T-cell (primary cell): ENCODE results near the gene HLA-DMB. TPM values are rescaled to one million over a fixed set of nuclear protein-coding genes. Genes with fewer than 3 reads are reported as not detected.
A peak's percentile ranks its signal among the peaks of the same experiment; 100 is the strongest.

ENCODE experiments used
- ATAC-seq, 4 experiments: fragments of 200-7000 bp in 3 of 4; fragments of 150-1000 bp in 1 of 4; cut with Tn5 transposase; replicated peaks in 1 of 4; 1 replicate in 3 of 4; 2 replicates in 1 of 4; pipeline ENCODE4 v1.10.0; 2021; ENCODE audit warnings: moderate library complexity in 3 of 4, mild to moderate bottlenecking in 2 of 4, moderate number of reproducible peaks in 1 of 4
- CTCF ChIA-PET, 2 donors: fragments of 300-600 bp; sonication (Branson Sonifier 250); formaldehyde crosslinking; loops; one replicate each; lab custom pipeline; 2022; ENCODE audit warnings: antibody characterized with exemption in 2 of 2; lab: Charles Lee
- POLR2A ChIA-PET, 2 donors: fragments of 300-600 bp; sonication (Branson Sonifier 250); formaldehyde crosslinking; loops; one replicate each; lab custom pipeline; 2022; ENCODE audit warnings: antibody characterized with exemption in 2 of 2; lab: Charles Lee
- DNase-seq, 35 experiments: peaks; one replicate each; pipeline versions ENCODE4 v3.0.0 to v3.0.0-alpha.2; 2013 to 2023
- H3K27ac ChIP-seq: one replicate; pipeline ENCODE4 v1.5.1; 2013; ENCODE audit warnings: low read length
- H3K27me3 ChIP-seq, 2 experiments: replicated peaks in 1 of 2; 1 replicate in 1 of 2; 2 replicates in 1 of 2; pipeline versions ENCODE4 v1.6.1 to v1.7.0; 2013; ENCODE audit warnings: low read length in 1 of 2, mixed read lengths in 1 of 2; ENCODE audit not compliant: control insufficient read depth in 2 of 2, insufficient read depth in 2 of 2; ENCODE audit errors: extremely low read depth in 1 of 2
- H3K36me3 ChIP-seq, 2 donors: 1 replicate in 1 of 2; 2 replicates in 1 of 2; pipeline versions ENCODE4 v1.6.1 to v1.7.0; 2013; ENCODE audit warnings: low read length in 1 of 2; ENCODE audit not compliant: control insufficient read depth in 2 of 2, insufficient read depth in 1 of 2; ENCODE audit errors: extremely low read depth in 1 of 2
- H3K4me1 ChIP-seq, 2 experiments: 1 replicate in 1 of 2; 2 replicates in 1 of 2; pipeline versions ENCODE4 v1.6.1 to v1.7.0; 2013; ENCODE audit warnings: low read length in 2 of 2, mixed read lengths in 1 of 2; ENCODE audit not compliant: insufficient read depth in 2 of 2, control insufficient read depth in 1 of 2; ENCODE audit errors: extremely low read depth in 1 of 2
- H3K4me3 ChIP-seq, 2 donors: 1 replicate in 1 of 2; 2 replicates in 1 of 2; pipeline versions ENCODE4 v1.5.1 to v1.7.0; 2013; ENCODE audit warnings: mild to moderate bottlenecking in 2 of 2, low read length in 1 of 2, moderate library complexity in 1 of 2; ENCODE audit not compliant: control insufficient read depth in 1 of 2; ENCODE audit errors: extremely low read depth in 1 of 2
- H3K9me3 ChIP-seq: 2 replicates; pipeline ENCODE4 v1.7.0; 2013
- H3K27ac Mint-ChIP-seq, 2 donors: one replicate each; pipeline ENCODE4 v1.8.0; 2020 to 2021; ENCODE audit warnings: mild to moderate bottlenecking in 2 of 2, mixed read lengths in 2 of 2
- H3K27me3 Mint-ChIP-seq, 2 donors: one replicate each; pipeline ENCODE4 v1.8.0; 2021 to 2022; ENCODE audit warnings: mixed read lengths in 2 of 2
- H3K36me3 Mint-ChIP-seq: one replicate; pipeline ENCODE4 v1.8.0; 2021; ENCODE audit warnings: mixed read lengths
- H3K4me1 Mint-ChIP-seq, 3 donors: one replicate each; pipeline ENCODE4 v1.8.0; 2020 to 2022; ENCODE audit warnings: mixed read lengths in 3 of 3, mild to moderate bottlenecking in 1 of 3
- H3K4me3 Mint-ChIP-seq, 3 donors: one replicate each; pipeline ENCODE4 v1.8.0; 2020 to 2022; ENCODE audit warnings: mild to moderate bottlenecking in 3 of 3, mixed read lengths in 3 of 3, moderate library complexity in 3 of 3
- H3K9me3 Mint-ChIP-seq, 3 donors: one replicate each; pipeline ENCODE4 v1.8.0; 2020 to 2022; ENCODE audit warnings: mixed read lengths in 3 of 3
- WGBS: methylation state at CpG from one replicate; pipeline ENCODE4 v1.1.5; 2013; ENCODE audit warnings: missing lambda C conversion rate; ENCODE audit not compliant: insufficient coverage; 5-methylcytosine and 5-hydroxymethylcytosine counted together
- total RNA-seq, 35 experiments: library from RNA in 6 of 35; stranded (reverse) in 6 of 35; fragments of 120-200 nt in 1 of 35; gene quantifications; one replicate each; pipeline versions ENCODE4 v1.2.1 to v1.2.4 and lab custom pipeline; 2013 to 2026

Gene HLA-DMB
- total RNA-seq, 5 donors from 2014 or later (not counting 1 experiment from before 2014, with no cell fraction given), result 8.8 to 30.6 (median 10.6) TPM

DNA sequence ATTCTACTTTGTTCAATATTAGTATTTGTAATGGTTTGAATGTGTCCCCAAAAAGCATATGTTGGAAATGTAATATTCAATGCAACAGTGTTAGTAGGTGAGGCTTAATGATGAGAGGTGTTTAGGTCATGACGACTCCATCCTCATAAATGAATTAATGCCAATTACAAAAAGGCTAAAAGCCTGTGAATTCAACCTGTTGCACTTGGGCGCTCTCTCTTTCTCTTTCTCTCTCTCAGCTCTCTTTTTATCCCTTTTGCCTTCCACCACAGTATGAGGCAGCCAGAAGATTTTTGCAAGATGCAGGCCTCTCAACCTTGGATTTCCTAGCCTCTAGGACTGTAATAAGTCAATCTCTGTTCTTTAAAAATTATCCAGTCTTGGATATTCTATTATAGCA, 52.3 kb downstream of the HLA-DMB start:
- no peaks in the 10 kb centered on the region for H3K27me3 ChIP-seq
- no peak overlapping the region for H3K4me3 Mint-ChIP-seq
- no peak overlapping the region for H3K27ac Mint-ChIP-seq
- H3K9me3 Mint-ChIP-seq, result no peaks in the 10 kb centered on the region
- no peaks in the 10 kb centered on the region for H3K36me3 Mint-ChIP-seq
- no peak for DNase-seq
- POLR2A ChIA-PET, result interaction anchor here in 1 of 2 donors (0.5 kb wide), 1 partner anchor 55 kb away, joined by 6 read pairs; no protein-coding TSS in a partner anchor
- CTCF ChIA-PET, result interaction anchor here in 1 of 2 donors (0.6 to 0.8 kb wide), 2 partner anchors 11 to 12 kb away, joined by 3 to 5 read pairs; no protein-coding TSS in a partner anchor
- WGBS, result no CpG with 5 or more reads among the region's 2 CpGs
- no peaks in the 10 kb centered on the region for H3K9me3 ChIP-seq
- H3K36me3 ChIP-seq, result no peaks in the 10 kb centered on the region
- ATAC-seq, result no peak
- H3K4me1 Mint-ChIP-seq, result peaks cover 0 to 10% (median 2%) of the 10 kb centered on the region in 3 donors
- H3K4me1 ChIP-seq, result peaks cover 0 to 3% of the 10 kb centered on the region in 2 experiments
- no peak overlapping the region for H3K27ac ChIP-seq
- H3K27me3 Mint-ChIP-seq, result no peaks in the 10 kb centered on the region
- H3K4me3 ChIP-seq, result no peak overlapping the region

DNA sequence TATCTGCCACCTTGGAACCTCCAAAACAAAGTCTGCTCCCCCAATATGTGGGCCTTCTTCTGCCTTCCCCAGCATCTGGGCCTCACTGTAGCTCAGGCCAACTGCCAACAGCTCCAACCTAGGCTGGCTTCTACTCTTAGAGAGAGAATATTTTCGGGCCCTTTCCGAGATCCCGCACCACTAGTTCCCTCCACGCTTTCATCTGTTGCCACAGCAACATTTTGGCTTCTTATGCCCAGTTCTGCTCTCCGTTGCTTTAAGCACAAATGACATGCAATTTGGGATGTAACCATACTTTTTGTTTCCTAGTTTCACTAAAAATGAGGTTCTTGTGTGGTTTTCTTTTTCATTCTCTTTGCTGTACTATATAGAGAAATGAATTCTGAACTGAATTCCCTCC, 53.2 kb downstream of the HLA-DMB start:
- H3K4me3 Mint-ChIP-seq, result no peak overlapping the region
- DNase-seq (no peak), ATAC-seq (no peak)
- CTCF ChIA-PET, result interaction anchor here in 1 of 2 donors (0.9 kb wide), 1 partner anchor 97 kb away, joined by 3 read pairs; no protein-coding TSS in a partner anchor
- Histone ChIP-seq H3K4me3 (no peak overlapping the region), H3K27ac (no peak overlapping the region), H3K27me3 (no peaks in the 10 kb centered on the region), H3K36me3 (no peaks in the 10 kb centered on the region), H3K4me1 (no peaks in the 10 kb centered on the region), H3K9me3 (no peaks in the 10 kb centered on the region)
- no peaks in the 10 kb centered on the region for H3K27me3 Mint-ChIP-seq
- H3K27ac Mint-ChIP-seq, result no peak overlapping the region
- 96% methylated on average over 4 of the region's 5 CpGs for WGBS
- no peaks in the 10 kb centered on the region for H3K9me3 Mint-ChIP-seq
- H3K36me3 Mint-ChIP-seq, result no peaks in the 10 kb centered on the region
- POLR2A ChIA-PET, result no interaction called here
- peaks cover 0 to 4% (median 0%) of the 10 kb centered on the region in 3 donors for H3K4me1 Mint-ChIP-seq

DNA sequence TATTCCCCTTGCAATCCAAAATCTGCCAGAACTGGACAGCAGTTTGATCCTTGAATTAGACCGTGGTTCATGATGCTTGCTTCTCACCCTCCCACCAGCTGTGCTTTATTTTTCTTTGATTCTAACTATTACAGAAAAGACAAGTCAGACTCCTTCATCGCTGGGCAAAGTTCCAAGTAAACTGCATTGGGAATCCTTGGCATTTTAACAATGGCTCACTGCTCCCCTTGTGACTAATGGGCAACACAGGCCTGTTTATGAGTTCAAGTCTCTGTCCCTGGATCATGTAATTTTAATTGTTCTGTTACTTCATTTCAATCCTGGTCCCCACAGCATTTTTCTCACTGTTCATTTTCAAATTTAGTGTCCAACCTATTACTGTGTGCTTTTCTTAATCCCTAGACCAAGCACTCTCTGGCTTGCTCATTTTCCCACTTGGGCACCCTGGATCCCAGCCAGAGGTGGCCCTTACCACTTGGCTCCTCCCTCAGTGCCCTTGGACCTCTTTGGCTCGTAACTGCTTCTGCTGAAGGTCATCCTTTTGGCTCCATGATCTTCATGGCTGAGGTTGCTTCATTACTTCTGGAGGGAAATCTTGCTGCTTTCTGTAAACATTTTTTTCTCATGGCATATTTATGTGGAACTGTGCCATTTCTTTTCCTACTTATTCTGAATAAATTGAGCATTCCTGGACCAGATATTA, 54.0 kb downstream of the HLA-DMB start:
- Mint-ChIP-seq H3K9me3 (no peaks in the 10 kb centered on the region), H3K4me3 (no peak overlapping the region), H3K27me3 (no peaks in the 10 kb centered on the region), H3K27ac (no peak overlapping the region), H3K4me1 (peaks cover 0 to 4% (median 0%) of the 10 kb centered on the region in 3 donors), H3K36me3 (peaks cover under 1% of the 10 kb centered on the region)
- CTCF ChIA-PET, result interaction anchor here (0.6 to 2.0 kb wide), 8 partner anchors 17 to 98 kb away, joined by 3 to 41 read pairs (median 10); partner anchors contain the start of gene HLA-DMA (in 1 of the 2)
- Histone ChIP-seq H3K4me1 (no peaks in the 10 kb centered on the region), H3K4me3 (no peak overlapping the region), H3K9me3 (no peaks in the 10 kb centered on the region), H3K27me3 (no peaks in the 10 kb centered on the region), H3K36me3 (no peaks in the 10 kb centered on the region), H3K27ac (no peak overlapping the region)
- ATAC-seq, result no peak
- DNase-seq, result no peak
- WGBS, result 77% methylated on average over 3 of the region's 3 CpGs
- POLR2A ChIA-PET, result interaction anchor here (1.3 to 1.4 kb wide), 3 partner anchors 66 to 99 kb away, joined by 3 to 5 read pairs (median 4); partner anchors contain the start of gene HLA-DMA (in 1 of the 2)

DNA sequence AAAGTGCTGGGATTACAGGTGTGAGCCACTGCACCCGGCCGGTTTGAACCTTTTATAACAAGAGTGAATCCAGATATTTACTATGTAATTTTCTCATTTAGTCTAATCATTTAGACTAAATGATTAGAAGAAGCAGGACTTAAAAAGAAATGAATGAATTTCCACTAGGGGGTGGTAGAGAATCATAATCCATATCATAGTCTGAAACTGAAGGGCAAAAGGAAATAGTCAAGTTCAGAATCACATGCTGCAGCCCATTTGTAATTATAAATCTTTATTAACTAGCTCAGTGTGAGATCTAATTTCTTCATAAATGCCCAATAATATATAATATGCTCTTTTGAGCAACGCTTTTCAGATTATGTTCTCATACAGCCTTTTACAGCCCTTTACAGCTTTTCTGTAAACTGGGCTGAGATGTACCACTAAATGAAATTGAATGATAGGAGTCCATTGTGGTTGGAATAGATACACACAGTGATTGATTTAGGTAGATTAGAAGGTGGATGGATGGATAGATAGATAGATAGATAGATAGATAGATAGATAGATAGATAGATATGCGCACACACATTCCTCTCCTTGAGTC, 55.0 kb downstream of the HLA-DMB start:
- peak in 1 of 35 experiments; percentile 86 for DNase-seq
- Histone ChIP-seq H3K9me3 (no peaks in the 10 kb centered on the region), H3K36me3 (no peaks in the 10 kb centered on the region), H3K27ac (no peak overlapping the region), H3K4me1 (no peaks in the 10 kb centered on the region), H3K27me3 (no peaks in the 10 kb centered on the region), H3K4me3 (no peak overlapping the region)
- no peak overlapping the region for H3K27ac Mint-ChIP-seq
- ChIA-PET CTCF (interaction anchor here (0.6 to 2.0 kb wide), 21 partner anchors 8 to 199 kb away, joined by 3 to 41 read pairs (median 4); partner anchors contain the start of genes HLA-DMA (in 2 of the 2) and TAP2 (in 1 of the 2)), POLR2A (interaction anchor here (0.6 to 1.4 kb wide), 5 partner anchors 47 to 100 kb away, joined by 3 to 12 read pairs (median 5); partner anchors contain the start of genes HLA-DMA (in 1 of the 2) and TAP2 (in 1 of the 2))
- H3K27me3 Mint-ChIP-seq, result no peaks in the 10 kb centered on the region
- peaks cover 0 to 4% (median 0%) of the 10 kb centered on the region in 3 donors for H3K4me1 Mint-ChIP-seq
- no CpG with 5 or more reads among the region's 4 CpGs for WGBS
- no peaks in the 10 kb centered on the region for H3K9me3 Mint-ChIP-seq
- peak; percentile 34 to 70 (median 64) for ATAC-seq
- H3K36me3 Mint-ChIP-seq, result peaks cover 11% of the 10 kb centered on the region
- H3K4me3 Mint-ChIP-seq, result no peak overlapping the region

Other genes starting within 250 kb of the HLA-DMB start
- 1 to 10 TPM in 3 of 5 donors, under 1 TPM in 2; 0.35 to 2.7 (median 1.1) TPM for gene HLA-DQA2, start 199.6 kb downstream of the HLA-DMB start, total RNA-seq
- gene HLA-DQB2, start 177.5 kb downstream of the HLA-DMB start, total RNA-seq, result 1 to 10 TPM in 2 of 5 donors, under 1 TPM in 2, not detected in 1; 0.70 to 3.1 (median 1.3) TPM
- gene HLA-DOB, start 124.0 kb downstream of the HLA-DMB start, total RNA-seq, result 1 to 10 TPM; 3.3 to 8.2 (median 3.9) TPM
- 100 to 1,000 TPM; 116 to 147 (median 140) TPM for gene TAP2, start 102.3 kb downstream of the HLA-DMB start, total RNA-seq
- 100 to 1,000 TPM; 131 to 171 (median 150) TPM for gene PSMB8, start 97.0 kb downstream of the HLA-DMB start, total RNA-seq
- 100 to 1,000 TPM; 117 to 163 (median 147) TPM for gene TAP1, start 87.3 kb downstream of the HLA-DMB start, total RNA-seq
- 100 to 1,000 TPM; 110 to 173 (median 134) TPM for gene PSMB9, start 86.8 kb downstream of the HLA-DMB start, total RNA-seq
- 10 to 100 TPM; 22.3 to 37.8 (median 27.5) TPM for gene HLA-DMA, start 12.1 kb upstream of the HLA-DMB start, total RNA-seq
- gene BRD2, start 27.6 kb upstream of the HLA-DMB start, total RNA-seq, result 100 to 1,000 TPM; 320 to 383 (median 358) TPM
- gene HLA-DOA, start 68.6 kb upstream of the HLA-DMB start, total RNA-seq, result 10 to 100 TPM in 3 of 5 donors, 1 to 10 TPM in 2; 6.1 to 17.0 (median 13.4) TPM
- 10 to 100 TPM; 29.6 to 68.4 (median 35.9) TPM for gene HLA-DPA1, start 132.6 kb upstream of the HLA-DMB start, total RNA-seq
- 10 to 100 TPM; 41.2 to 78.9 (median 58.4) TPM for gene HLA-DPB1, start 135.0 kb upstream of the HLA-DMB start, total RNA-seq